HCT116 (cell line): ENCODE data around the gene BCAP31. TPM values are rescaled to one million over a fixed set of nuclear protein-coding genes. Genes with fewer than 3 reads are reported as not detected.

Source experiments
- ATAC-seq: fragments of 200-7000 bp; cut with Tn5 transposase; 2 replicates; pipeline ENCODE4 v1.9.1; 2020; ENCODE audit warnings: mild to moderate bottlenecking, moderate library complexity
- BruUV-seq: library from RNA; stranded (reverse); fragments of 400-500 nt; replicated peaks from 2 replicates; lab custom pipeline; 2021; lab: Mats Ljungman, UMichigan
- CTCF ChIA-PET: fragments of 300-600 bp; sonication (Branson Sonifier 250); formaldehyde crosslinking; loops from one replicate; lab custom pipeline; 2021; ENCODE audit warnings: antibody characterized with exemption; lab: Charles Lee
- POLR2A ChIA-PET: fragments of 300-600, 350-600 bp; sonication (Branson Sonifier 250); formaldehyde crosslinking; loops from one replicate; lab custom pipeline; 2021; ENCODE audit warnings: antibody characterized with exemption; lab: Charles Lee
- RAD21 ChIA-PET, 2 experiments: fragments of 300-600 bp; sonication (Branson Sonifier 250); formaldehyde crosslinking; loops; one replicate each; lab custom pipeline; 2023; ENCODE audit warnings: low total read pairs in 2 of 2; ENCODE audit not compliant: uncharacterized antibody in 2 of 2, unreplicated experiment in 2 of 2, low non-redundant PET in 1 of 2; lab: Charles Lee
- DNase-seq: peaks from one replicate; pipeline ENCODE4 v3.0.0-alpha.2; 2010; ENCODE audit warnings: low read depth, low spot score
- H2AFZ ChIP-seq: fragments of 200-600 bp; shearing (Covaris generic), sonication (generic); 2 replicates; pipeline ENCODE4 v1.6.1; 2017; ENCODE audit warnings: low read depth, mixed run types, mixed read lengths, antibody characterized with exemption, low read length; ENCODE audit not compliant: poor library complexity, severe bottlenecking
- H3K27ac ChIP-seq: 2 replicates; pipeline ENCODE4 v1.5.1; 2012; ENCODE audit warnings: low read depth, low read length
- H3K27me3 ChIP-seq: fragments of 200-600 bp; sonication (generic); 2 replicates; pipeline ENCODE4 v1.6.1; 2016; ENCODE audit warnings: mixed run types, low read length, mixed read lengths; ENCODE audit not compliant: insufficient read depth
- H3K36me3 ChIP-seq, 2 experiments: fragments of 200-500 bp in 1 of 2; fragments of 200-600 bp in 1 of 2; sonication (Bioruptor generic) in 1 of 2; sonication (generic) in 1 of 2; 2 replicates each; pipeline versions ENCODE4 v1.5.1 to v1.6.1; 2014 to 2016; ENCODE audit warnings: low read length in 2 of 2, inconsistent platforms in 1 of 2, mixed read lengths in 1 of 2, mixed run types in 1 of 2; ENCODE audit not compliant: insufficient read depth in 2 of 2, control insufficient read depth in 1 of 2
- H3K4me1 ChIP-seq, 2 experiments: fragments of 200-600 bp in 1 of 2; sonication (generic) in 1 of 2; 2 replicates each; pipeline versions ENCODE4 v1.5.1 to v1.6.1; 2012 to 2017; ENCODE audit warnings: low read length in 2 of 2, inconsistent platforms in 1 of 2, mild to moderate bottlenecking in 1 of 2, mixed read lengths in 1 of 2, mixed run types in 1 of 2, moderate library complexity in 1 of 2; ENCODE audit not compliant: insufficient read depth in 2 of 2, control insufficient read depth in 1 of 2
- H3K4me2 ChIP-seq: fragments of 200-600 bp; sonication (generic); 2 replicates; pipeline ENCODE4 v1.6.1; 2017; ENCODE audit warnings: mixed run types, low read length, mixed read lengths
- H3K4me3 ChIP-seq, 2 experiments: fragments of 200-600 bp in 1 of 2; sonication (generic) in 1 of 2; replicated peaks in 1 of 2; 2 replicates each; pipeline ENCODE4 v1.5.1; 2011 to 2016; ENCODE audit warnings: low read length in 2 of 2, control low read depth in 1 of 2, low read depth in 1 of 2, mild to moderate bottlenecking in 1 of 2, mixed read lengths in 1 of 2, mixed run types in 1 of 2
- H3K79me2 ChIP-seq: fragments of 200-600 bp; sonication (generic); 2 replicates; pipeline ENCODE4 v1.6.1; 2017; ENCODE audit warnings: mild to moderate bottlenecking, mixed run types, low read length, moderate library complexity, mixed read lengths; ENCODE audit not compliant: insufficient read depth
- H3K9ac ChIP-seq: fragments of 200-600 bp; sonication (generic); 2 replicates; pipeline ENCODE4 v1.6.1; 2016; ENCODE audit warnings: low read length, mixed read lengths
- H3K9me2 ChIP-seq: fragments of 200-600 bp; sonication (generic), shearing (Covaris generic); 2 replicates; pipeline ENCODE4 v1.6.1; 2017; ENCODE audit warnings: mixed run types, mild to moderate bottlenecking, moderate library complexity; ENCODE audit not compliant: insufficient read depth
- H3K9me3 ChIP-seq, 2 experiments: fragments of 200-500 bp in 1 of 2; fragments of 200-600 bp in 1 of 2; sonication (Bioruptor generic) in 1 of 2; sonication (generic) in 1 of 2; 2 replicates each; pipeline ENCODE4 v1.6.1; 2014 to 2017; ENCODE audit warnings: low read length in 2 of 2, mixed read lengths in 2 of 2, inconsistent platforms in 1 of 2, low read depth in 1 of 2, mild to moderate bottlenecking in 1 of 2, mixed run types in 1 of 2, moderate library complexity in 1 of 2; ENCODE audit not compliant: control insufficient read depth in 1 of 2, insufficient read depth in 1 of 2
- H4K20me1 ChIP-seq: fragments of 200-600 bp; sonication (generic), shearing (Covaris generic); 2 replicates; pipeline ENCODE4 v1.6.1; 2017; ENCODE audit warnings: mixed run types, mild to moderate bottlenecking, moderate library complexity; ENCODE audit not compliant: insufficient read depth
- ATF3 ChIP-seq: IDR thresholded peaks from 2 replicates; pipeline ENCODE4 v1.6.1; 2012
- CEBPB ChIP-seq: IDR thresholded peaks from 2 replicates; pipeline ENCODE4 v1.6.1; 2012; ENCODE audit warnings: low read depth
- CTCF ChIP-seq, 3 experiments: fragments of 200-600 bp in 1 of 3; sonication (generic) in 1 of 3; IDR thresholded peaks in 2 of 3; conservative IDR thresholded peaks in 1 of 3; 2 replicates each; pipeline ENCODE4 v1.5.1; 2012 to 2017; ENCODE audit warnings: low read depth in 2 of 3, low read length in 2 of 3, antibody characterized with exemption in 1 of 3, borderline replicate concordance in 1 of 3, control low read depth in 1 of 3, mild to moderate bottlenecking in 1 of 3, mixed read lengths in 1 of 3, mixed run types in 1 of 3, moderate library complexity in 1 of 3; ENCODE audit not compliant: insufficient read depth in 1 of 3
- EGR1 ChIP-seq: IDR thresholded peaks from 2 replicates; pipeline ENCODE4 v1.6.1; 2012; ENCODE audit warnings: low read depth
- EZH2 ChIP-seq: fragments of 200-600 bp; sonication (generic); IDR thresholded peaks from 2 replicates; pipeline ENCODE4 v1.6.1; 2017; ENCODE audit warnings: antibody characterized with exemption, mixed run types
- EZH2phosphoT487 ChIP-seq: fragments of 200-600 bp; IDR thresholded peaks from 2 replicates; pipeline ENCODE4 v1.6.1; 2018; ENCODE audit warnings: antibody characterized with exemption, borderline replicate concordance
- JUND ChIP-seq: IDR thresholded peaks from 2 replicates; pipeline ENCODE4 v1.6.1; 2012
- POLR2A ChIP-seq: IDR thresholded peaks from 2 replicates; pipeline ENCODE4 v1.7.0; 2011; ENCODE audit warnings: borderline replicate concordance; ENCODE audit not compliant: insufficient read depth, insufficient read length; ENCODE audit errors: extremely low read depth
- REST ChIP-seq: IDR thresholded peaks from 2 replicates; pipeline ENCODE4 v1.6.1; 2012; ENCODE audit warnings: low read depth
- SIN3A ChIP-seq: IDR thresholded peaks from 2 replicates; pipeline ENCODE4 v1.6.1; 2012; ENCODE audit warnings: low read depth
- SP1 ChIP-seq: IDR thresholded peaks from 2 replicates; pipeline ENCODE4 v1.6.1; 2012; ENCODE audit warnings: low read depth
- SRF ChIP-seq: IDR thresholded peaks from 2 replicates; pipeline ENCODE4 v1.6.1; 2012; ENCODE audit warnings: low read depth
- TCF7L2 ChIP-seq: IDR thresholded peaks from 2 replicates; pipeline ENCODE4 v1.7.0; 2011; ENCODE audit warnings: borderline replicate concordance, inconsistent platforms; ENCODE audit not compliant: insufficient read depth, insufficient read length; ENCODE audit errors: extremely low read depth
- YY1 ChIP-seq: IDR thresholded peaks from 2 replicates; pipeline ENCODE4 v1.6.1; 2011; ENCODE audit warnings: low read length, low read depth, moderate library complexity, mild to moderate bottlenecking; ENCODE audit not compliant: insufficient replicate concordance; ENCODE audit errors: extremely low read depth
- ZFX ChIP-seq: fragments of 450-650 bp; IDR thresholded peaks from 2 replicates; pipeline ENCODE4 v1.6.1; 2017
- ZNF274 ChIP-seq: fragments of 200-500 bp; sonication (Bioruptor generic); IDR thresholded peaks from 2 replicates; pipeline ENCODE4 v1.6.1; 2014; ENCODE audit warnings: mild to moderate bottlenecking, low read depth, low read length, inconsistent platforms
- intact Hi-C: fragments of 100-400 bp; cut with micrococcal nuclease; formaldehyde crosslinking; loops from 2 replicates; pipeline ENCODE4 v1.10.0; 2022
- total RNA-seq: library from RNA; stranded (reverse); gene quantifications from one replicate; pipeline ENCODE4 v1.2.1, GENCODE V29; 2021; ENCODE audit not compliant: unreplicated experiment

Gene BCAP31
- total RNA-seq, 1 experiment from 2014 or later, result 185 TPM

GRCh38 chrX:153697924-153698865 is 26.0 kb downstream of the BCAP31 start:
- H3K9me3 ChIP-seq, result no peaks in the 10 kb centered on the region
- no TSS peak for BruUV-seq
- ChIA-PET RAD21 (no interaction called here), CTCF (no interaction called here), POLR2A (no interaction called here)
- H2AFZ ChIP-seq, result no peak overlapping the region
- no peaks in the 10 kb centered on the region for H3K36me3 ChIP-seq
- H3K4me3 ChIP-seq, result no peak overlapping the region
- DNase-seq, result no peak
- intact Hi-C loops, result no loop called here
- H3K9ac ChIP-seq, result no peak overlapping the region
- H3K9me2 ChIP-seq, result no peaks in the 10 kb centered on the region
- no peaks in the 10 kb centered on the region for H4K20me1 ChIP-seq
- H3K4me1 ChIP-seq, result no peaks in the 10 kb centered on the region
- no peaks in the 10 kb centered on the region for H3K79me2 ChIP-seq
- H3K4me2 ChIP-seq, result no peak overlapping the region
- H3K27me3 ChIP-seq, result no peaks in the 10 kb centered on the region
- no peak overlapping the region for H3K27ac ChIP-seq
- no peak for ATAC-seq
- TF ChIP-seq EZH2, result no peak
- TF ChIP-seq JUND, result no peak
- no peak for TF ChIP-seq SRF
- TF ChIP-seq EGR1, result no peak
- TF ChIP-seq EZH2phosphoT487, result no peak
- TF ChIP-seq CEBPB, result no peak
- no peak for TF ChIP-seq SP1
- TF ChIP-seq SIN3A, result no peak
- TF ChIP-seq ZFX, result no peak
- no peak for TF ChIP-seq ZNF274
- TF ChIP-seq REST, result no peak
- no peak for TF ChIP-seq YY1
- no peak for TF ChIP-seq TCF7L2
- no peak for TF ChIP-seq POLR2A
- TF ChIP-seq CTCF (IDR thresholded peaks at IDR 0.05 in 2 of 3, conservative IDR thresholded peaks at IDR 0.05 in 1 of 3; ENCODE audit: borderline replicate concordance in 1 of 3, insufficient read depth in 1 of 3, low read depth in 2 of 3, low read length in 2 of 3), result no peak
- no peak for TF ChIP-seq ATF3
